ENCODE data around the gene DMBX1.

The DMBX1 gene

GRCh38 chr1:46489638-46490405 lies at the start of gene DMBX1:
Gene DMBX1 (plus strand): TSS chr1:46489836. CDS start chr1:46507011, 17,175 bp downstream.
- DNase-seq (ENCODE audit: low read depth, low spot score) = no peak

- DNase-seq (ENCODE audit: low read depth, low spot score) = no peak
Observed at GRCh38 chr1:46440478-46440877, 49.2 kb upstream of the DMBX1 start.

- DNase-seq (ENCODE audit: low read depth, low spot score) = peak; percentile 22
Observed at GRCh38 chr1:46442317-46443161, 47.1 kb upstream of the DMBX1 start.

GRCh38 chr1:46444466-46444865 lies 45.2 kb upstream of the DMBX1 start:
- DNase-seq (ENCODE audit: low read depth, low spot score) = no peak

- no peak for DNase-seq (ENCODE audit: low read depth, low spot score)
Observed at GRCh38 chr1:46445773-46446256, 43.8 kb upstream of the DMBX1 start.

GRCh38 chr1:46446646-46447498 lies 42.8 kb upstream of the DMBX1 start:
- peak; percentile 56 for DNase-seq (ENCODE audit: low read depth, low spot score)

- DNase-seq (ENCODE audit: low read depth, low spot score) = no peak
Observed at GRCh38 chr1:46447499-46448108, 42.0 kb upstream of the DMBX1 start.

GRCh38 chr1:46448109-46448911 lies 41.3 kb upstream of the DMBX1 start:
- DNase-seq (ENCODE audit: low read depth, low spot score) = no peak

- DNase-seq (ENCODE audit: low read depth, low spot score) = no peak
Observed at GRCh38 chr1:46449223-46450159, 40.1 kb upstream of the DMBX1 start.

- DNase-seq (ENCODE audit: low read depth, low spot score) = no peak
Observed at GRCh38 chr1:46450160-46450517, 39.5 kb upstream of the DMBX1 start.

- DNase-seq (ENCODE audit: low read depth, low spot score) = no peak
Observed at GRCh38 chr1:46451948-46452930, 37.4 kb upstream of the DMBX1 start.

GRCh38 chr1:46452931-46453325 lies 36.7 kb upstream of the DMBX1 start:
- DNase-seq (ENCODE audit: low read depth, low spot score) = no peak

- no peak for DNase-seq (ENCODE audit: low read depth, low spot score)
Observed at GRCh38 chr1:46453449-46453848, 36.2 kb upstream of the DMBX1 start.

- DNase-seq (ENCODE audit: low read depth, low spot score) = no peak
Observed at GRCh38 chr1:46455951-46456350, 33.7 kb upstream of the DMBX1 start.

- DNase-seq (ENCODE audit: low read depth, low spot score) = no peak
Observed at GRCh38 chr1:46456411-46456963, 33.1 kb upstream of the DMBX1 start.

GRCh38 chr1:46457178-46457577 lies 32.5 kb upstream of the DMBX1 start:
- no peak for DNase-seq (ENCODE audit: low read depth, low spot score)

- DNase-seq (ENCODE audit: low read depth, low spot score) = no peak
Observed at GRCh38 chr1:46458190-46458589, 31.4 kb upstream of the DMBX1 start.

GRCh38 chr1:46458846-46459245 lies 30.8 kb upstream of the DMBX1 start:
- no peak for DNase-seq (ENCODE audit: low read depth, low spot score)
